ENCODE measurements around the gene LTB4R2.

The LTB4R2 gene

GRCh38 chr14:24270537-24271133 is 39.3 kb upstream of the LTB4R2 start:
- no peak for TF ChIP-seq CTCF (IDR thresholded peaks at IDR 0.05)
- DNase-seq (ENCODE audit: low spot score): no peak
- H3K4me3 ChIP-seq: peak overlapping the region; percentile 94
- H3K27ac ChIP-seq: peak overlapping the region; percentile 93 to 99

GRCh38 chr14:24271134-24271833 is 38.7 kb upstream of the LTB4R2 start, which contains the start of gene RABGGTA:
RABGGTA (minus strand) TSS chr14:24271597; CDS start chr14:24271115, 482 bp downstream.
- Histone ChIP-seq H3K4me3 (peak within 1 kb of the TSS; percentile 94), H3K27ac (peak within 1 kb of the TSS; percentile 93 to 99)
- TF ChIP-seq CTCF (IDR thresholded peaks at IDR 0.05): peak; percentile 65
- DNase-seq (ENCODE audit: low spot score): peak; percentile 82

GRCh38 chr14:24271834-24272263 is 38.1 kb upstream of the LTB4R2 start:
- peak overlapping the region; percentile 94 for H3K4me3 ChIP-seq
- no peak for DNase-seq (ENCODE audit: low spot score)
- peak overlapping the region; percentile 93 to 99 for H3K27ac ChIP-seq
- no peak for TF ChIP-seq CTCF (IDR thresholded peaks at IDR 0.05)

GRCh38 chr14:24272467-24272866 is 37.5 kb upstream of the LTB4R2 start:
- no peak for TF ChIP-seq CTCF (IDR thresholded peaks at IDR 0.05)
- H3K27ac ChIP-seq: no peak overlapping the region
- no peak overlapping the region for H3K4me3 ChIP-seq
- DNase-seq (ENCODE audit: low spot score): no peak

GRCh38 chr14:24273422-24273998 is 36.4 kb upstream of the LTB4R2 start:
- no peak overlapping the region for H3K27ac ChIP-seq
- no peak for DNase-seq (ENCODE audit: low spot score)
- no peak overlapping the region for H3K4me3 ChIP-seq
- no peak for TF ChIP-seq CTCF (IDR thresholded peaks at IDR 0.05)

- TF ChIP-seq CTCF (IDR thresholded peaks at IDR 0.05): no peak
- no peak overlapping the region for H3K4me3 ChIP-seq
- no peak for DNase-seq (ENCODE audit: low spot score)
- no peak overlapping the region for H3K27ac ChIP-seq
Observed at GRCh38 chr14:24274101-24274543, 35.8 kb upstream of the LTB4R2 start.

Measured in coronary artery (tissue), 2 donors.